Measurements from ENCODE around the gene TRMT44.
A peak's percentile ranks its signal among the peaks of the same experiment; 100 is the strongest.

Gene TRMT44

DNA sequence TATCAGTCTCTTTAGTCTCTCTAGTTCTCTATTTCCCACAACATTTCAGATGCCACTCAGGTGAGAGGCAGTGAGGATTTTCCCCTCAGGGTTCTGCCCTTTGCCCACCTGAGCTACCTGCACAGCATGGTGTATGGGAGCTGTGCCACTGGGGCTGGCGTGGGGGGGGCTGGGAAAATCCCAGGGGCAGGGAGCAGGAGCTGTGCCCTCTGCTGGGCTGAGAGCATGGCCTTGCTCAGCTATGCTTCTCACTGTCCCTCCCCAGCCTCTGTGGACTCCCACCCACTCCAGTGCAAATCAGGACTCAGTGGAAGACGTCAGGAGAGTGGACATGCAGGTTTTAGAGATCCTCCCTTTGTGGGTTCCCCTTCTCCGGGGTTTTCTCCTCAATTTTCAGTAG is 57.2 kb downstream of the TRMT44 start:
- peaks cover 60% of the 10 kb centered on the region for H3K4me1 ChIP-seq
- no peak overlapping the region for H3K4me2 ChIP-seq
- H3K27me3 ChIP-seq, result no peaks in the 10 kb centered on the region
- no peaks in the 10 kb centered on the region for H4K20me1 ChIP-seq
- H3K27ac ChIP-seq, result no peak overlapping the region
- TF ChIP-seq Cebpa-rat (IDR thresholded peaks at IDR 0.05), result no peak
- no peak overlapping the region for H3K9ac ChIP-seq
- 0 out of 2 replicates have a peak, but pooled peaks cover 4% of the 10 kb centered on the region for H3K36me3 ChIP-seq
- H3K9me3 ChIP-seq, result peaks cover 42% of the 10 kb centered on the region
- no peak overlapping the region for H3K4me3 ChIP-seq

DNA sequence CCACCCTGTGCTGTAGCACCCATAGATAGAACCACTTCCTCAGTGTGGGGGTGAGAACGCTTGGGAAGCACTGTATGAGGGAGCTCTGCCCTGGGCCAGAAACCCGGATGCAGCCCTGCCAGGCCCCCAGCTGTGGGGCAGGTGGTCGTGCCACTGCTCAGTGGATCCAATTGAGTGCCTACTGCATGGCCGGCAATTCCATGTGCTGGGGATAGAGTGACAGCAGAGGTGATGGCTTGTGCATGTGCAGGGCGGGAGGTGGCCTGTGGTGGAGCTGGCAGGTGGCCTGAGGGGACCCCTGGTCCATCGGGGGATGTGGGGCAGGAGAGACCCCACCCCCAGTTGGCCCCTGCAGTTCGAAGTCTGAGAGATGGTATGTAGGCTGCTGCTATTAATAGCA is 60.4 kb downstream of the TRMT44 start:
- peaks cover 72% of the 10 kb centered on the region for H3K4me1 ChIP-seq
- H3K9me3 ChIP-seq, result peaks cover 48% of the 10 kb centered on the region
- peak overlapping the region; percentile 67 for H3K4me2 ChIP-seq
- H3K36me3 ChIP-seq, result 0 out of 2 replicates have a peak, but pooled peaks cover 4% of the 10 kb centered on the region
- H4K20me1 ChIP-seq, result peaks cover 5% of the 10 kb centered on the region; the same call in 1 of the 2 replicates
- no peak overlapping the region for H3K9ac ChIP-seq
- H3K27ac ChIP-seq, result no peak overlapping the region
- H3K27me3 ChIP-seq, result no peaks in the 10 kb centered on the region
- no peak for TF ChIP-seq Cebpa-rat (IDR thresholded peaks at IDR 0.05)
- H3K4me3 ChIP-seq, result no peak overlapping the region

DNA sequence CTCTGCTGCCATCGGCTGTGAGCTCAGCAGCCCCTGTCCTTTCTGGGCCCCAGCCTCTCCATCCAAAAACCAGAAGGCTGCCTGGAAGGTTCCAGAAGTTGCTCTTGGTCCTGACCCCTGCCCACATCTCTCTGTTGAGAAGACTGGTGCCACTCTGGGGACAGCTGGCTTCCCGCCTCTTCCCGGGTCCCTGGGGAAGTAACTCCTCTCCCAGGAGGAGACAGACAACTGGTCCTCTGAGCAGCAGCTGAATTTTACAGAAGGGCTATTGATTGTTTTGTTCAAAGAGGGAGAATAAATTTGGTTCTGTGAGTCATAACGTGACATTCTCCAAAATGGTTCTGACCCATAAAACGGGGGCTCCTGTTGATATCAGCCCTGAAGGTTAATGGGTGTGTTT is 61.2 kb downstream of the TRMT44 start:
- Histone ChIP-seq H3K9me3 (peaks cover 45% of the 10 kb centered on the region), H3K4me1 (peaks cover 74% of the 10 kb centered on the region), H3K4me2 (peak overlapping the region; percentile 67), H3K36me3 (no peaks in the 10 kb centered on the region), H3K4me3 (no peak overlapping the region), H3K27ac (no peak overlapping the region), H3K9ac (no peak overlapping the region), H3K27me3 (no peaks in the 10 kb centered on the region), H4K20me1 (peaks cover 5% of the 10 kb centered on the region; the same call in 1 of the 2 replicates)
- TF ChIP-seq Cebpa-rat (IDR thresholded peaks at IDR 0.05), result no peak

DNA sequence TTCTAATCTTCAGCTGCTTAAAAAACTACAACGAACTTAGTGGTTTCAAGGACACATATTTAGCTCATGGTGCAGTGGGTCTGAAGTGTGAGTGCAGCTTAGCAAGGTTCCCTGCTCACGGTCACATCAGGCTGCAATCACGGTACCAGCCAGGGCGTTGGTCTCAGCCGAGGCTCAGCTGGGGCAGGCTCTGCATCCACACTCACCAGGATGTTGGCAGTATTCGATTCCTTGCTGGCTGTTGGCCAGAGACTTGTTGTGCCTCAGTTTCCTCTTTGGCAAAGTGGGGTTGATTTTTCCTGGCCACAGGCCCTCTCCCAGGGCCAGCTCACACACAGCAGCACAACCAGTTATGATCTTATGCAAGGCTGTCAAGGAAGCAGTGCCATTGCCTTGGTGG is 61.8 kb downstream of the TRMT44 start:
- Histone ChIP-seq H3K4me3 (no peak overlapping the region), H3K4me2 (peak overlapping the region; percentile 67), H3K9me3 (peaks cover 39% of the 10 kb centered on the region), H3K36me3 (no peaks in the 10 kb centered on the region), H3K27ac (no peak overlapping the region), H4K20me1 (peaks cover 5% of the 10 kb centered on the region; the same call in 1 of the 2 replicates), H3K27me3 (no peaks in the 10 kb centered on the region), H3K4me1 (peaks cover 80% of the 10 kb centered on the region), H3K9ac (no peak overlapping the region)
- no peak for TF ChIP-seq Cebpa-rat (IDR thresholded peaks at IDR 0.05)

DNA sequence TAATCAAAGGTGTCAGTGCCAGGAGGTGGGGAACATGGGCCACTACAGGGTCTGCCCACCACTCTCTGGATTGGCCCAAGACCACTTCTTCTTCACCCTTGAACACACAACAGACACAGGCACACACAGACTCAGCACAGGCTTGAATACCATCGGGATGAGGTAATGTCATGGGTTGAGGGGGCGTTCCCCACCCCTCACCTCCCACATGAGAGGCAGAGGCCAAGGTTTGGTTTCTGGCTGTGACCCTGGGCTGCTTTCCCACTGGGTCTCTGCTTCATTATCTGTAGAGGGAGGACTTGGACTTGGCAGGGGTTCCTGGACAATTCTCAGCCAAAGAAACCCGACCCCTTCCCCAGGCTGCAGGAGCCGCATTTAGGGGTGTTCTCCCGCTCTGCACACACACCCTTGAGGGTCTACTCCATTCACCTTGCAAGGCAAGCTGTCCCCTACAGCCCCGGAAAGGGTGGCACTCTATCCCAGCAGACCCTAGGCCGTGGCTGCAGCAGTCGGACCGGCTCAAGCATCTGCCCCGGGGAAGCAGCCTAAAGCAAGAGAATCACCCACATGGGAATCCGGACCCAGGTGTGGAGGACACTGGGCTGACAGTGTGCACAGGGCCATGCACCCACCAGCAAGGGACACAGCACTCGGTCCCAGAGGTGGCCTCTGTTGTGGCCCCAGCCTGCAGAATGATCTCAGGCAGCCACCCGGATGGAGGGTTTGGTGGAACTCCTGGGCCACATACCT is 62.4 kb downstream of the TRMT44 start:
- peaks cover 33% of the 10 kb centered on the region for H3K9me3 ChIP-seq
- no peak overlapping the region for H3K9ac ChIP-seq
- peaks cover 5% of the 10 kb centered on the region; the same call in 1 of the 2 replicates for H4K20me1 ChIP-seq
- H3K27me3 ChIP-seq, result no peaks in the 10 kb centered on the region
- TF ChIP-seq Cebpa-rat (IDR thresholded peaks at IDR 0.05), result no peak
- H3K4me1 ChIP-seq, result peaks cover 86% of the 10 kb centered on the region
- H3K4me2 ChIP-seq, result peak overlapping the region; percentile 86; the same call in 1 of the 2 replicates
- no peaks in the 10 kb centered on the region for H3K36me3 ChIP-seq
- H3K27ac ChIP-seq, result no peak overlapping the region
- H3K4me3 ChIP-seq, result no peak overlapping the region

DNA sequence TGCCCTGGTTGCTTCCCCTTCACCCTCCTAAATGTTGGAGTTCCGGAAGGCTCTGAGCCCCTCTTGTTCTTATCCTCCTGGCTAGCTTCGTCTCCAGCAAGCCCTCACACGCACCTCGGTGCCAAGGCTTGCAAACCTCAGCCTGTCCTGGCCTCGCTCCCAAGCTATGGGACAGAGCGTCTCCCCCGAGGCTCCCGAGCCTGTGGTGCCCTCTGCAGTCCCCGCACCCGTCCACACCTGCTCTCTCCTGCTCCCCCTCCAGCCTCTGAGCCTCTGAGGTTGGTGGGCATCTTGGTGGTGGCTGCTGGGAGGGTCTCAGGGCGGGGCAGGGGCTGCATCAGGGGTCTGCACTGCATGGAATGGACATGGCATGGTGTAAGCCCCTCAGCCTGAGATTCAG is 63.2 kb downstream of the TRMT44 start:
- Histone ChIP-seq H3K9ac (no peak overlapping the region), H3K4me1 (peaks cover 87% of the 10 kb centered on the region), H3K27me3 (no peaks in the 10 kb centered on the region), H3K36me3 (no peaks in the 10 kb centered on the region), H3K9me3 (peaks cover 25% of the 10 kb centered on the region), H3K4me2 (peak overlapping the region; percentile 86), H3K27ac (no peak overlapping the region), H3K4me3 (no peak overlapping the region), H4K20me1 (peaks cover 5% of the 10 kb centered on the region; the same call in 1 of the 2 replicates)
- TF ChIP-seq Cebpa-rat (IDR thresholded peaks at IDR 0.05), result no peak

DNA sequence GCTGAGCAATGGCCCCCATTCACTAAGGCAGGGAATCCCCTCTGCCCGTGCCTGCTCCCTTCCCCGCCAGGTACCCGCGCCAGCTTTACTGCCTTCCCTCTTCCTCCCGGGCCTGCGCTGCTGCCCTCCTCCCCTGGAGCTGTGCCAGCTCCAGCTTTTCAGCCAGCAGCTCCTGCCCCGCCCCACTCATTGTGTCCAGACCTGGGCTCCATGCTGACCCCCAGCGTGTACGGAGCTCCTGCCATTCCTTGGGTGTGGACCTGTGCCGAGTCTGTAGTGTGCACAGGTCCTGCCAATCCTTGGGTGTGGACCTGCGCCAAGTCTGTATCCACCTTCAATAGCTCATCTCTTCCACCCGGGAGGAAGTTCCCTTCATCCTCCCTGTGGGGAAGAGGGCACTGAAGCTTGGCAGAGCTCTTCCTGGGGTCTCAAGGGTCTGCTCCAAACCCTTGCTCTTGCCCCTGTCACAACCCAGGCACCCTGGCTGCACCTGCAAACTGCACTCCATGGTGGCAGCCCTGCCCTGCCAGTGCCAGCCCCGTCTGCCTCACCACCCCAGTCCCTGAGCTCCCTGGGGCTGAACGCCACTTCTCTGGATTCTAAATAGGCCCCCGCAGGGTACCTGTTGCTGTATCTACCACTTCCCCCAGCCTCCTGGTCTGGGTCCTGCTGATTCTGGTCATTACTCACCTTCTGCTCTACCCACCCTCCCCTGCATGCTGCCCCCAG is 63.9 kb downstream of the TRMT44 start:
- peaks cover 5% of the 10 kb centered on the region; the same call in 1 of the 2 replicates for H4K20me1 ChIP-seq
- no peak overlapping the region; the same call in 1 of the 2 replicates for H3K27ac ChIP-seq
- H3K9ac ChIP-seq, result 0 out of 2 replicates have a peak overlapping the region, but pooled peaks have one; percentile 19
- peaks cover 83% of the 10 kb centered on the region for H3K4me1 ChIP-seq
- H3K9me3 ChIP-seq, result peaks cover 23% of the 10 kb centered on the region
- H3K27me3 ChIP-seq, result no peaks in the 10 kb centered on the region
- TF ChIP-seq Cebpa-rat (IDR thresholded peaks at IDR 0.05), result no peak
- no peaks in the 10 kb centered on the region for H3K36me3 ChIP-seq
- peak overlapping the region; percentile 86 for H3K4me2 ChIP-seq
- H3K4me3 ChIP-seq, result no peak overlapping the region

DNA sequence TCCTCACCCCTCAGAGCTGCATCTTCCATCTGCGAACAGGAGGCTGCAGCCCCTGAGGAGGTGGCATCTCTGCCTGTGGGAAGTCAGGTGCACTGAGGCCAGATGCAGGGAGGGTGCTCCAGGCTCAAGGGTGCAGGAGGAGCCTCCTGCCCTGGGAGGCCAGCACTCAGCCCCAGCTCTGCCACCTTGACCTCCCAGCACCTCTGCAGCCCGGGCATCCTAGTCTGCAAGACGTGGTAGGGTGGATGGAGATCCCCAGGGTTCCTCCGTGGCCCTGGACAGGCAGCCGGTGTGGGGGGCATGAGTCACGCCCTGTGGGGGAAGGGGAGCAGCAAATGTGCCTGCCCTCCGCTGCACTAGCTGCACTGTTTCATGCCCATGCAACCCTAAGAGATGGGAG is 64.7 kb downstream of the TRMT44 start:
- H3K4me3 ChIP-seq, result no peak overlapping the region
- no peaks in the 10 kb centered on the region for H3K36me3 ChIP-seq
- peaks cover 23% of the 10 kb centered on the region for H3K9me3 ChIP-seq
- H3K27me3 ChIP-seq, result no peaks in the 10 kb centered on the region
- peak overlapping the region; percentile 86 for H3K4me2 ChIP-seq
- H3K27ac ChIP-seq, result no peak overlapping the region
- H3K4me1 ChIP-seq, result peaks cover 79% of the 10 kb centered on the region
- 0 out of 2 replicates have a peak overlapping the region, but pooled peaks have one; percentile 19 for H3K9ac ChIP-seq
- TF ChIP-seq Cebpa-rat (IDR thresholded peaks at IDR 0.05), result no peak
- H4K20me1 ChIP-seq, result peaks cover 5% of the 10 kb centered on the region; the same call in 1 of the 2 replicates

DNA sequence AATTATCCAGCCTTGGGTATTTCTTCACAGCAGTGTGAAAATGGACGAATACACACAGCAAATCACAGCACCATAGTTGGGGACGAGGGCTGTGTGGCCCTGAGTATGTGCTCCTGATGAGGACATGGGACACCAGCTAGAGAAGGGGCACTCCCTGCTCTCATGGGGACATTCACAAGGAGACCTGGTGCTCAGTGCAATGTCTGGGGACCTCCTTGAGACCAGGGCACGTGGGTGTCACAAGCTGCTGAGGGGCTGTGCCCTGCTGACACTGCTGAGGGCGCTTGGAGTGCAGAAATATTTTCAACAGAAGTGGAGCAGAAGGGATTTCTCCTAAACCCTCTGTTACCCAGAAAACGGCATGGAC is 65.4 kb downstream of the TRMT44 start:
- H3K4me2 ChIP-seq, result peak overlapping the region; percentile 86

More for the DNA sequence above, 65.4 kb downstream of the TRMT44 start:
- peaks cover 5% of the 10 kb centered on the region; the same call in 1 of the 2 replicates for H4K20me1 ChIP-seq
- H3K9me3 ChIP-seq, result peaks cover 23% of the 10 kb centered on the region
- TF ChIP-seq Cebpa-rat (IDR thresholded peaks at IDR 0.05), result no peak
- H3K9ac ChIP-seq, result no peak overlapping the region
- no peaks in the 10 kb centered on the region for H3K36me3 ChIP-seq
- no peak overlapping the region for H3K4me3 ChIP-seq
- peaks cover 74% of the 10 kb centered on the region for H3K4me1 ChIP-seq
- no peaks in the 10 kb centered on the region for H3K27me3 ChIP-seq
- H3K27ac ChIP-seq, result no peak overlapping the region

Measured in BLaER1 (cell line).